Fibroblast of skin of left quadriceps (primary cell): ENCODE results near the gene SENP7.
"Not testable (repeated sequence)": the region's sequence is repeated elsewhere in the genome, so short reads cannot be mapped to it uniquely, and the experiment has no call there.

Source experiments
- DNase-seq, 2 experiments: peaks; one replicate each; pipeline ENCODE4 v3.0.0-alpha.2; 2013; ENCODE audit warnings: low read depth in 2 of 2

The SENP7 gene

DNA sequence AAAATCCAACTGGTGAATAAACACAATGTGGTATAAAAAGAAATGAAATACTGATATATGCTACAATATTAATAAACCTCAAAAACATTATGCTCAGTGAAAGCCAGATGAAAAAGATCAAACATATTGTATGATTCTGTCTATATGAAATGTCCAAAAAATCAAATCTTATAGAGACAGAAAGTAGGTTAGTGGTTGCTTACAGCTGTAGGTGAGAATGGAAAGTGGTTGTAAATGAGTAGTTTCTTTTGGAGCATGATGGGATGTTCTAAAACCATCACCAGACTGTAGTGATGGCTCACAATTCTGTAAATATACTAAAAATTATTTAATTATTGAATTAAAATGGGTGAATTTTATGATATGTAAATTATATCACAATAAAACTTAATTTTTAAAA lies 58.4 kb downstream of the SENP7 start:
- no peak for DNase-seq

DNA sequence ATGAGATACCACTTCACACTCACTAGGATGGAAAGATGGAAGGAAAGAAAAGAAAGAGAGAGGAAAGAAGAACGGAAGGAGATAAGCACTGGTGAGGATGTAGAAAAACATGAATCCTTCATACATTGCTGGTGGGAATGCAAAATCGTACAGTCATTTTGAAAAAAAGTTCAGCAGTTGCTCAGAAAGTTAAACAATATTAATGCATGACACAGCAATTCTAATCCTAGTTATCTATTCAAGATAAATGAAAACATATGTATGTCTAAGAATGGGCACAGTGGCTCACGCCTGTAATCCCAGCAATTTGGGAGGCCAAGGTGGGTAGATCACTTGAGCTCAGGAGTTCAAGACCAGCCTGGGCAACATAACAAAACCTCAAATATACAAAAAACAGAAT lies 59.1 kb downstream of the SENP7 start:
- DNase-seq, result peak; percentile 8 to 9

DNA sequence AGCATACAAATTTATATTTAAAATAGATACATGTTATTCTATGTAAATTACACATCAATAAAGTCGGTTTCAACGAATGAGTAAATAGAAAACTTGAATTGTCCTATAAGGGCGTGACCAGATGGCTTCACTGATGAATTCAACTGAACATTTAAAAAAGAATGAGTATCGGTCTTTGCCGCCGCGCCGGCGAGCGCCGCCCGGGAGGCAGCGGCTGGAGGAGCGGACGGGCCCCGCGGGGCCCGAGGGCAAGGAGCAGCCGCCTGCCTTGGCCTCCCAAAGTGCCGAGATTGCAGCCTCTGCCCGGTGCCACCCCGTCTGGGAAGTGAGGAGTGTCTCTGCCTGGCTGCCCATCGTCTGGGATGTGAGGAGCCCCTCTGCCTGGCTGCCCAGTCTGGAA lies 74.4 kb downstream of the SENP7 start:
- DNase-seq, result not testable (repeated sequence)

DNA sequence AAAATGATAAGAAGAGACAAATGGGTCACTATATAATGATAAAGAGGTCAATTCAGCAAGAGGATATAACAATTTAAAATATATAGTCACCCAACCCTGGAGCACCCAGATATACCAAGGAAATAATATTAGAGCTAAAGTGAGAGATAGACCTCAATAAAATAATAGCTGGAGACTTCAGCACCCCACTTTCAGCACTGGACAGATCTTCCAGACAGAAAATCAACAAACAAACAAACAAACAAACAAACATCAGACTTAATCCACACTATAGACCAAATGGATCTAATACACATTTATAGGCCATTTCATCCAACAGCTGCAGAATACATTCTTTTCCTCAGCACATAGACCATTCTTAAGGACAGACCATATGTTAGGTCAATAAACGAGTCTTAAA lies 79.4 kb downstream of the SENP7 start:
- DNase-seq, result no peak

DNA sequence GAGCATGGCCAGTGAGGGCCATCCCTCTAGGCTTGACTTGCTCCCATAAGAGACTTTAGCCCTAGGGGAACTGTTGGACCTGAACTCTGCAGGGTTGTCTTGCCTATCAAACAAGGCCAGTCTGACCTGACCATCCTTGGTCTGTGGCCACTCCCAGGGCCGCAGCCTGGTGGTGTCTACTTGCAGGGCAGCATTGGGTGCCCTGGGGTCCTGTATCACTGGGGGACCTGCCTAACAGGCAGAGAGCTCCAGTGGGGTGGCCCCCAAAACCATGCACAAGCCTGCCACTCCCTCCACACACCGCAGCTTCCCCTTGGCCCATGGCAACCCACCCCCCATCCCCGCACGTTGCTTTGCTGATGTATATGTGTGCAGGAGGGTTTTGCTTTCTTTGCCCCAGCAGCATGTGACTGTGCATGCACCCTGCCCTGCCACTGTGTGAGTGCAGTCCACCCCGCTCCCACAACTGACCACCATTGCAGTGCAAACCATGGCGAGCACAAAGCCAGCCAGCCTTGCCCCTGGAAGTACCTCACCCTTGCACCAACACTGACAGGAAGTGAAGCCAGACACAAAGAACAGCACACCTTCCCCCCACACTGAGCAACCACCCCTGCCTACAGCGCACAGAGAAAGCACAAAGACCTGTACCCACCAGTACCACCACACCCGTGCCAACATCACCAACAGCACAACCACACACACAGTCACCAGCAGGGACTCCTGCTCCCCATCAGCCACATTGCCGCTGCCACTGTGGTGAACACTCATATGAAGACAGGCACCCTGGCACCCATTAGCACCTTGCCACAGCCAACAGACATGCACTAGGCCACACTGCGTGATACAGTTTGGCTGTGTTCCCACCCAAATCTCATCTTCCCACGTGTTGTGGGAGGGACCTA lies 88.8 kb downstream of the SENP7 start:
- no peak for DNase-seq

DNA sequence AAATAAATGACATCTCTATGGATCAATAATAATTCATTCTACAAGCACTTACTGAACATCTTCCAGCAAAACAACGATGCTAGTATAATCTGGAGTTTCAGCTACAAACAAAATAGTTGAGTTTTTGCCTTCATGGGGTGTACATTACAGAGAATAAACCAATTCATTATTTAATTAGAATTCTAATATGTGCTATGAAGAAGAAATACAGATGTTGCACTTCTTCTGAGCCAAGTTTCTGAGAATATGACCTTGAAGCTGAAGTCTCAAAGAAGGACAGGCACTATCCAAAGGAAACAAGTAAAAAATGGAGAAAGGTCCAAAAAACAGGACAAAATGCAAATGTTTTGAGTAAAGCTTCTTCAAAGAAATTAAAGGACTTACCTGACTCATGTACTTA lies 94.2 kb downstream of the SENP7 start:
- no peak for DNase-seq

DNA sequence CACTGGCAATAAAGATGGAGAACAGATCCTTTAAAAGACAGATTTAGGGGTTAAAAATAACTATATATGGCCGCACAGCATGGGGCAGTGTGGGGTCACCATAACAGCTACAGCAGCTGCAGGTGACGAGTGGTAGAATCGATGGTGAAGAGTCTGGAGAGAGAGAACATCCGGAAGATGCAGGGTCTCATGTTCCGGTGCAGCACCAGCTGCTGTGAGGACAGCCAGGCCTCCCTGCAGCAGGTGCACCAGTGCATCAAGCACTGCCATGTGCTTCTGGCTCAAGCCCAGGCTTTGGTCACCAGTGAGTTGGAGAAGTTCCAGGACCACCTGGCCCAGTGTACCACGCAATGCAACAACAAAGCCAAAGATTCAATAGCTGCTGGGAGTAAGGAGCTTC lies 98.9 kb downstream of the SENP7 start:
- no peak for DNase-seq

DNA sequence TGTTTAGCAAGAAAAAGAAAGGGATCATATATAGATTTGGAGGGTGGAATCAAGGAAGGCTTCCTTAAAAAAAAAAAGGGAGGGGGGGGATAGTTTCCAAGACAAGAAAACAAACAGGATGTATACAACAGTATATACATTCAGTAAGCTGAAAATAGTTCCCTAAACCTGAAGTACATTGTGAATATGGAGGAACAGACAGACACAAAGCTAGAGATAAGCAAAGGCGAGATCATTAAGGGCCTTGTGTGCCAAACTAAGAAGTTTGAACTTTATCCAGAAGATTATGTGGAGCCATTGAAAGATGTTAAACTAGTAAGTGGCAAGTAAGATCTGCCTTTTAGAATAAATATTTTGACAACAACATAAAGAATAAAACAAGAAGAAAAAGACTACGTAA lies 99.4 kb downstream of the SENP7 start:
- DNase-seq, result no peak

DNA sequence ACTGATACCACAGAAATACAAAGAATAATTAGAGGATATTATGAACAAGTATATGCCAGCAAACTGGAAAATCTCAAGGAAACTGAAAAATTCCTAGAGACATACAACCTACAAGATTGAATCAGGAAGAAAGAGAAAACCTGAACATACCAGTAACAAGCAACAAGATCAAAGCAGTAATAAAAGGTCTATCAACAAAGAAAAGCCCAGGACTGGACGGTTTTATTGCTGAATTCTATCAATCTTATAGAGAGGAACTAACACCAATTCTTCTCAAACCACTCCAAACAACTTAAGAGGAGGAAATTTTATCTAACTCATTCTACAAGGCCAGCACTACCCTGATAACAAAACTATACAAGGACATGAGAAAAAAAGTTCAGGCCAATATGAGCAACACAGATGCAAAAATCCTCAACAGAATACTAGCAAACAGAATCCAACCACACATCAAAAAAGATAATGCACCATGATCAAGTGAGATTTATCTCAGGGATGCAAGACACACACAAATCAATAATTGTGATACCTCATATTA lies 121.5 kb downstream of the SENP7 start:
- no peak for DNase-seq

DNA sequence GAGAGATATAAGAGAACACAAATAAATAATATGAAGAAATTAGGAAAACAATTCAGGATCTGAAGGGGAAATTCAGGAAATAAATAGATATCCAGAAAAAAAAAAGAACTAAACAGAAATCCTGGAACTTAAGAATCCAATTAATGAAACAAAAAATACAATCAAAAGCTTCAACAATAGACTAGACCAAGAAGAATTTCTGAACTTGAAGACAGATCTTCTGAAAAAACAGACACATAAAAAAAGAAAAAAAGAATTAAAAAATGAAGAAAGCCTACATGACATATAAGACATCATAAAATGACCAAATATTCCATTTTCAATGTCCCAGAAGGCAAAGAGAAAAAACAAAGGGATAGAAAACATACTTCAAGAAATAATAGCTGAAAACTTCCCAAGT lies 124.3 kb downstream of the SENP7 start:
- DNase-seq, result no peak

DNA sequence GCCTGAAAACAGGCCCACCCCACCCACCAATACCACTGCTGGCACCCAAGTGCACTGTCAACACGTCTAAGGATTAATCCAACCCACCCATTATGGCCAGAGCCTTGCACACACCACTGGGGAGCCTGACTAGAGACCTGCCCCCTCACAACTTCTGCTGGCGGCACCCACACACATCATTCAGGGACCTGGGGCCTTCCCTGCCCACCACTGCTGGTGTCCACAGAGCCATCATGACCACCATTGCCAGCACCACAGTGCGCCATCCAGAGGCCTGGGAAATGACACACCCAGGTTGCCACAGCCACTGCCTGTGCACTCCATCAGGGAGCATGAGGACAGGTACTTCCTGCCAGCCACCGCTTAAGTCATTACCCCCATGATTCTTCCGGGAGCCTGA lies 125.7 kb downstream of the SENP7 start:
- no peak for DNase-seq

DNA sequence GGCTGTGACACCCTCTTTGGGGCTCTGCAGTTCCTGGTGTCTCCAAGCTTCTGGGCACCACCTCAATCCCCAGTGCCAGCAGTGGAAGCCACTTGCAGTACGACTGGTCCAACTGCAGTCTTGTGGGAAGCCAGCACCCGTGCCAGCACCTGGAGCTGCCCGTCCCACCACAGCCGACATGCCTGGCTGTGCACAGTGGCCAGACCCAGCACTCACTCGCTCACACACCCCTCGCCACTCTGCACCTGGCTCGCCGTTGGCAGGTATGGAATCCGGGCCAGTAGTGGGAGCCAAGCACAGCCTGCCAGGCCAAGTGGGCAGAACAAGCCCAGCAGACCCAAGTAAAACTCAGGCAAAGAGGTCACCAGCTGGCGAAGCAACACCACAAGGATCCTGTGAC lies 128.6 kb downstream of the SENP7 start:
- DNase-seq, result no peak

DNA sequence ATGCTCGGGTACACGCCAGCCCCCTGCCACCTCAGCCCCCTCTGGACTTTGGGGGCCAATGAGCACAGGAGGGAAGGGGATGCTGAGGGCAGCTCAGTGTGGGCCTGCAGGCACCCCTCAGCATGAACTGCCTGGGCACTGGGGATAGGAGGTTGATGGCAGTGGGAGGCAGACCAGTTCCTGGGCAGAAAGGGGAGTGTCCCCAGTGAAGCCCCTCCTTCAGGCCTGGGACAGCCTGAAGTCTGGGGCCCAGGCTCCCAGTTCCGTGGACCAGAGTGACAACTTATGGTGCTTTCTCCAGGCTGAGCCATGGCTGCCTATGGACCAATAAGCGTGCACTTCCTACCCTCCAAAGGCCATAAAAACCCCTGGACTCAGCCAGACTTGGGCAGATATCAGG lies 129.4 kb downstream of the SENP7 start:
- no peak for DNase-seq

DNA sequence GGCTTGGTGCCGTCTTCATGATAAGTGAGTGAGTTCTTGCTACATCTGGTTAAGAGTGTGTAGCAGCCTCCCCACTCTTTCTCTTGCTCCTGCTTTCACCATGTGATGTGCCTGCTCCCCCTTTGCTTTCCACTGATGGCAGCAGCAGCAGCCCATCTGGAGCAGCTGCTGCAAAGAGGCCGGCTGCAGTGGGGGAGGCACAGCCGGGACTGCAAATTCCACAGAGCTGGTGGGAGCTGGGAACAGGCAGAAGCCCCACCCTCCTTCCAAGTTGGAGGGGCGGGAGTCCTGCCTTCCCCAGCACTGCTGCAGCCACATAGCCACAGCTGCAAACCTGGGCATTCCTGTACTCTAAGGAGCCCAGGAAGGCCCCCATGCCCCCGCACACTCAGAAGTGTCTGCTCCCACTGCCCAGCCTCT lies 129.8 kb downstream of the SENP7 start:
- DNase-seq, result peak; percentile 40 to 50

DNA sequence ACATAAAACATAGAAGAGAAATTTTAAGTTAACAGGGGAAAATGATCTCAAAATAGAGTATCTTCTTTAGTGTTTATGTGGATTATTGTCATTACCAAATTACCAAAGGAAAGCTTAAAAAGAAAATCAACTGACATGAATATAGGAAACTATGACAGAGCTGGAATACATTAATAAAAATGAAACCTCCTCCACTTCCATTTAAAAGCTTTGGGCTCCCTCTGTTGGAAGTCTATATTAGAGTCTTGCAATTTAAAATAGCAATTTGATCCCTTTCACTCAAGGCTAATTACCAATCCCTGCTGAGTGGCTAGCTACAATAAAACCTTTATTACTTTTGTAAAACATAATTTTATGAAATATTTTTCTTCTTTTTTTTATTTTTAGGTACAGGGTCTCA lies 131.2 kb downstream of the SENP7 start:
- peak; percentile 20 to 22 for DNase-seq

DNA sequence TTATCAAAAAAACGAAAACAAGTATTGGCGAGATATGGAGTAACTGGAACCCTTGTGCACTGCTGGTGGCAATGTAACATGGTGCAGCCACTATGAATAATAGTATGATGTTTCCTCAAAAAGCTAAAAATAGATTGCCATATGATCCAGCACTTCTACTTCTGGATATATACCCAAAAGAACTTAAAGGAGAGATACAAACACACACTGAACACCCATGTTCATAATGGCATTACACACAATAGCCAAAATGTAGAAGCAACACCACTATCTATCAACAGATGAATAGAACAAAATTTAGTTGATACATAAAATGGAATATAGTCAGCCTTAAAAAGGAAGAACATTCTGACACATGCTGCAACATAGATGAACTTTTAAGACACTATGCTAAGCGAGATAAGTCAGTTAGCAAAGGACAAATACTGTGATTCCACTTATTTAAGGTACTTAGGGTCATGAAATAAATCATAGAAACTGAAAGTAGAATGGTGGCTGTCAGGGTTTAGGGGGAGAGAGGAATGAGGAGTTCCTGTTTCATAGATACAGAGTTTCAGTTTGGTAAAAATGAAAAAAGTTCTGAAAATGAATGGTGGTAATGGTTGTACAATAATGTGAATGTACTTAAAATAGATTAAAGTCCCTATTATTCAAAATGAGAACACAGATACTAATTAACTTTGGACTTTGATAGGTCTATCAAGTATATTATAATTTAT lies 133.2 kb downstream of the SENP7 start:
- DNase-seq, result no peak

DNA sequence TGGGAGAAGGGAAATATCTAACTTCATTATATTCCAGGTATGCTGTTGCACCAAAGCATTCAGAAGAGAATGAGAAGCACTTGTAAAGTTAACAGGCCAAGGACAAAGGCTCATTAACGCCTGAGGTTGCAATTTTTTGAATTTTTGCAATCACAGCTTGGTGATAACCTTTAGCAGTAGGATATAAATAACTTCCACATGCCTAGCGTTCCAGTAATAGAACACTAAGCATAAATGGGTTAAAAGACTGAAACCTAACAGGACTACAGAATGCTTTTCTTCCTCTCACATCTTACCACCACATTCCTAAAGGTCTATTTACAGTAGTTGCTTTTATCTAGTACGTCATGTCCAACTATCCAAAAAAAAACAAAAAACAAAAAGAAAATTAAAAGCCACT lies 135.2 kb downstream of the SENP7 start:
- no peak for DNase-seq

DNA sequence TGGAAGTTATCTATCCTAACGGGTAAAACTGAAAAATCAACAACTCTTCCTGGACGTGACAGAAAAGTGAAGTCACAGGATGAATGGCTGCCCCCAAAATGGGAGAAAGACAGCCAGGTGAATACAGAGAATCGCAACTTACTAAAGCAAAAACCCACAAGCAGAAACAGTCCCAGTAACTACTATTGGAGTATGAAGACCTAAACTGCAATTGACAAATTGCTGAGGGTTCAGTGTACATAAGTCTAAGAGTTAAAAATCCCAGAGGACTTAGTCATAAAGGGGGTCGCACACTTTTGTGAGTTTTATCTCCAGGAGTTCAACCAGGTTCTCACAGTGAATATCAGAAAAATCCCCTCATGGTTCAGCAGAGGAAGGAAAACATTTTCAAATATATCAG lies 135.8 kb downstream of the SENP7 start:
- DNase-seq, result no peak

DNA sequence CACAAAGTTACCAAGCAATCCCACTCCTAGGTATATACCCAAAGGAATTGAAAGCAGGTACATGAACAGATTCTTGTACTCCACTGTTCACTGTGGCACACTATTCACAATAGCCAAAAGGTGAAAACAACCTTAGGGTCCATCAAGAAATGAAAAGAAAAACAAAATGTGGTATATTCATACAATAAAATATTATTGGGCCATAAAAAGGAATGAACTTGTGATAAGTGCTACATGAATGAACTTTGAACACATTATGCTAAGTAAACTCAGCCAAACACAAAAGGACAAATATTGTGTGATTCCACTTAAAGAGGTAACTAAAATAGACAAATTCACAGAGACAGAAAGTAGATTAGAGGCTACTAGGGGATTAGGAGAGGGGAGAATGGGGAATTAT lies 137.4 kb downstream of the SENP7 start:
- DNase-seq, result no peak

DNA sequence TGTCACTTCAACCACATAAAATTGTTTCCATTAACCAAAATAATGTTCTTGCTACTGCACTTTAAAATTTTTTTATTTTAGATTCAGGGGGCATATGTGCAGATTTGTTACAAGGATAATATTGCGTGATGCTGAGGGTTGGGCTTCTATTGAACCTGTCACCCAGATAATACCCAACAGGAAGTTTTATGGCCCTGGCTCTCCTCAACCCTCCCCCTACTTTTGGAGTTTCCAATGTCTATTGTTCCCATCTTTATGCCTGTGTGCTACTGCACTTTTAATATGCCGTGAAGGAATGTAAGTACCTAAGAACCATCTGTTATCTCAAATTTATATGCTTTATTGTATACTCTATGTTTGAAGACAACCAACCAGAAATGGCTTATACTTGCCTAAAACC lies 150.6 kb downstream of the SENP7 start:
- DNase-seq, result no peak

DNA sequence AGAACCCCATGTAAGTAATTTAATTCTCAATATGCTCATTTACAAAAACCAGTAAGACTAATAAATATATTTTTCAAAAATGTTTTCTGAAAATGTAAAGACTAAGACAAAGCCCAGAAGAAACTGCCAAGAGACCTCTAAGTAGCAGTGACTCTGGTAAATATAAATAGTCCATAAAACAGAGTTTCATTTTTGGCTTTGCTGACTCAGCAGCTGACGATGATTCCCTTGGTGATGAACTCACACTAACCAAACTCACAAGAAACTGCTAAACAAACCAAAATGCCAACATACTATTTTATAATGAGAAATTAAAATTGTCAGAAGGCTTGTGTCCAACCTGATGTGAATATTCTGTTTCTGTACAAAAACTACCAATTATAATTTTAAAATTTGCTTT lies 161.2 kb downstream of the SENP7 start:
- no peak for DNase-seq

DNA sequence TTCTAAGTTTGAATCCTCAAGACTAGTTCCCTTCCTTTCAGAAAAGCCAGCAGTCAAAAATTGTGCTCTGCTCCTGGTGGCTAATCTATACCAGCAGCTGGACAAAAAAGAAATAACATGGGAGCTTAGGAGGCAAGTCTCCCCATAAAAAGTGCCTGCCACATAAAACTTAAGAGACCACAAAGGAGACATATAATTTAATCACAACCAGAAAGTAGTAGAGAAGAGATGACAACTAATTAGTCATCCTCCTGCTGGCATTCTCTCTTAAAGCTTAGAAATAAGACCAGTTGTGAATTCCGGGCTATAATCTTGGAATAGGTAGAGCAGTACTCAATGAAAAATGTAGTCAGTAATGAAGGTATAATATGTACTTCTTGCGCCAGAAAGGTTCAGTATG lies 172.4 kb downstream of the SENP7 start:
- DNase-seq, result peak; percentile 6 to 7

DNA sequence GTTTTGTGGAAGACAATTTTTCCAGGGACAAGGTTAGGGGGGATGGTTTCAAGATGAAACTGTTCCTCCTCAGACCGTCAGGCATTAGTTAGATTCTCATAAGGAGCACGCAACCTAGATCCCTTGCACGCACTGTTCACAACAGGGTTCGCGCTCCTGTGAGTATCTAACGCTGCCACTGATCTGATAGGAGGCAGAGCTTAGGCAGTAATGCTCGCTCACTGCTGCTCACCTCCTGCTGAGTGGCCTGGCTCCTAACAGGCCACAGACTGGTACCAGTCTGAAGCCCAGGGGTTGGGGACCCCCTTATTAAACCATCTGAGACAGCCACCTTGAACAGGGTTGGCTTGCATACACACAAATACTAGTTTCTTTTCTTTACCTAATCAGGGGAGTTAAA lies 179.1 kb downstream of the SENP7 start:
- DNase-seq, result no peak
